ENCODE data around the gene PARD6G.

Gene PARD6G

GRCh38 chr18:80198994-80199748 lies 48.1 kb downstream of the PARD6G start:
- H2AFZ ChIP-seq (ENCODE audit: low read depth, low read length), result no peak overlapping the region

GRCh38 chr18:80198391-80198790 lies 48.9 kb downstream of the PARD6G start:
- H3K9me3 ChIP-seq (ENCODE audit: low read length), result no peaks in the 10 kb centered on the region
- H2AFZ ChIP-seq (ENCODE audit: low read depth, low read length), result no peak overlapping the region
- no peaks in the 10 kb centered on the region for H3K27me3 ChIP-seq (ENCODE audit: insufficient read depth, low read length)
- H3K36me3 ChIP-seq (ENCODE audit: insufficient read depth, low read length), result peaks cover 20% of the 10 kb centered on the region
- no peak overlapping the region for H3K4me3 ChIP-seq (ENCODE audit: low read length)
- H3K4me1 ChIP-seq (ENCODE audit: insufficient read depth, low read length), result peaks cover 15% of the 10 kb centered on the region

More at GRCh38 chr18:80198994-80199748, 48.1 kb downstream of the PARD6G start:
- Histone ChIP-seq H3K9me3 (ENCODE audit: low read length) (no peaks in the 10 kb centered on the region), H3K4me1 (ENCODE audit: insufficient read depth, low read length) (peaks cover 15% of the 10 kb centered on the region), H3K36me3 (ENCODE audit: insufficient read depth, low read length) (peaks cover 20% of the 10 kb centered on the region), H3K4me3 (ENCODE audit: low read length) (no peak overlapping the region), H3K27me3 (ENCODE audit: insufficient read depth, low read length) (no peaks in the 10 kb centered on the region)

DNA sequence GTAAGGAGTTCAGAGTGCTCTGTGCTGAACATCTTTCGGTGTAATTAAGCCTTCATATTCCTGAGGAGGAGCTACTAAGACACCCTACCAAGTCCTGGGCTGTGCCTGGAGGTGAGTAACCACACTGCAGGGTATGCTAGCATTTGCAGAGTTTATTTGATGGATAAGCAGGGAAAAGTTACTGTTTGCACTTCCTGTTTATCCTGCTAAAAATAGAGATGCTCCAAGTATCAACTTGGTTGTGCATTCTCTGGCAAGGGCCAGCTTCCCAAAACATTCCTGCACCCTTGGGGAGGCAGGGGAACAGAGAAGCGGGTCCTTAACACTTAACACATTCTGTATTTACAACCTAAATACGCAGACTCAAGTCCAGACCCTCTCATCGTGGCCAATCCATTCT lies 49.8 kb downstream of the PARD6G start:
- no peaks in the 10 kb centered on the region for H3K9me3 ChIP-seq (ENCODE audit: low read length)
- no peak overlapping the region for H2AFZ ChIP-seq (ENCODE audit: low read depth, low read length)
- H3K27me3 ChIP-seq (ENCODE audit: insufficient read depth, low read length), result no peaks in the 10 kb centered on the region
- peaks cover 25% of the 10 kb centered on the region for H3K36me3 ChIP-seq (ENCODE audit: insufficient read depth, low read length)
- H3K4me3 ChIP-seq (ENCODE audit: low read length), result no peak overlapping the region
- H3K4me1 ChIP-seq (ENCODE audit: insufficient read depth, low read length), result peaks cover 15% of the 10 kb centered on the region

DNA sequence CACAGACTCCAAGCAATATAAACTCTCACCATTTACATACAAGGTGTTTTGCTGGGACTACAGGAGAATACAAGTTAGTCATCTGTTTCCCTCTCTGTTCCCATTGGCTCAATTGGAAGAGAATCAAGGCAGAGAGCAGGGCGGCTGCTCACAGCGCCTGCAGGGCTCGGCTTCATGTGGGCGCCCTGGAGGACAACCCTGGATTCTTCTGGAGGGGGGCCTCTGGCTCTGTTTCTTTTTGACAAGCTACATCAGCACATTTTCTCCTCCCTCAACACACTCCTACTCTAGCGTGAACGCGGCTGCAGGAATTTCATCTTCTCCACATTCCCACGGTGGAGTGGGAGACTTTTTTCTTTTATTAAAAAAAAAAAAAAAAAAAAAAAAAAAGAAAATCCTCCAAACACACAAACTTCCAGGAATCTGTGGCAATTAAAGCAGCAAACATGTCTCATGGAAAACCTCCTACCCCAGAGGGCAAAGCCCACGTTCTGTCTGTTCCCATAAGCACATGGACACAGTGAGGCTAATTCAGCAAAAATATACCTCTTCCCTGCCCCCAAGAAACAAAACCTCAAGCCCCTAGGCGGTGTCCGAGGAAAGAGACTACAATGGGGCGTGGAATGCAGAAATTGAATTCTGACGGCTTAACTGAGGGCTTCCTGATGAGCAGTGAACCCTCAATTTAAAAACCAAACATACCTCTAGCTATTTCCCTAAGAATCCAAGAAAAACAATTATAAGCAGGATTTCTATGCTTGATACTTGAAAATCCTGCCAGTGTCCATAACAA lies 50.6 kb downstream of the PARD6G start:
- H3K9me3 ChIP-seq (ENCODE audit: low read length), result no peaks in the 10 kb centered on the region
- H3K4me3 ChIP-seq (ENCODE audit: low read length), result no peak overlapping the region
- no peak overlapping the region for H2AFZ ChIP-seq (ENCODE audit: low read depth, low read length)
- H3K36me3 ChIP-seq (ENCODE audit: insufficient read depth, low read length), result peaks cover 24% of the 10 kb centered on the region
- H3K4me1 ChIP-seq (ENCODE audit: insufficient read depth, low read length), result peaks cover 15% of the 10 kb centered on the region
- no peaks in the 10 kb centered on the region for H3K27me3 ChIP-seq (ENCODE audit: insufficient read depth, low read length)

- H3K36me3 ChIP-seq (ENCODE audit: insufficient read depth, low read length), result peaks cover 20% of the 10 kb centered on the region
- H2AFZ ChIP-seq (ENCODE audit: low read depth, low read length), result no peak overlapping the region
- no peaks in the 10 kb centered on the region for H3K9me3 ChIP-seq (ENCODE audit: low read length)
- peaks cover 15% of the 10 kb centered on the region for H3K4me1 ChIP-seq (ENCODE audit: insufficient read depth, low read length)
- no peak overlapping the region for H3K4me3 ChIP-seq (ENCODE audit: low read length)
- no peaks in the 10 kb centered on the region for H3K27me3 ChIP-seq (ENCODE audit: insufficient read depth, low read length)
Observed at GRCh38 chr18:80194874-80195570, 52.3 kb downstream of the PARD6G start.

GRCh38 chr18:80193701-80194100 lies 53.6 kb downstream of the PARD6G start:
- no peak overlapping the region for H3K4me3 ChIP-seq (ENCODE audit: low read length)
- H3K36me3 ChIP-seq (ENCODE audit: insufficient read depth, low read length), result peaks cover 20% of the 10 kb centered on the region
- no peak overlapping the region for H2AFZ ChIP-seq (ENCODE audit: low read depth, low read length)
- peaks cover 15% of the 10 kb centered on the region for H3K4me1 ChIP-seq (ENCODE audit: insufficient read depth, low read length)
- H3K27me3 ChIP-seq (ENCODE audit: insufficient read depth, low read length), result no peaks in the 10 kb centered on the region
- no peaks in the 10 kb centered on the region for H3K9me3 ChIP-seq (ENCODE audit: low read length)

- Histone ChIP-seq H3K27me3 (ENCODE audit: insufficient read depth, low read length) (no peaks in the 10 kb centered on the region), H3K4me3 (ENCODE audit: low read length) (no peak overlapping the region), H3K9me3 (ENCODE audit: low read length) (no peaks in the 10 kb centered on the region), H3K36me3 (ENCODE audit: insufficient read depth, low read length) (peaks cover 20% of the 10 kb centered on the region), H3K4me1 (ENCODE audit: insufficient read depth, low read length) (peaks cover 15% of the 10 kb centered on the region), H2AFZ (ENCODE audit: low read depth, low read length) (no peak overlapping the region)
Observed at GRCh38 chr18:80192653-80193385, 54.5 kb downstream of the PARD6G start.

DNA sequence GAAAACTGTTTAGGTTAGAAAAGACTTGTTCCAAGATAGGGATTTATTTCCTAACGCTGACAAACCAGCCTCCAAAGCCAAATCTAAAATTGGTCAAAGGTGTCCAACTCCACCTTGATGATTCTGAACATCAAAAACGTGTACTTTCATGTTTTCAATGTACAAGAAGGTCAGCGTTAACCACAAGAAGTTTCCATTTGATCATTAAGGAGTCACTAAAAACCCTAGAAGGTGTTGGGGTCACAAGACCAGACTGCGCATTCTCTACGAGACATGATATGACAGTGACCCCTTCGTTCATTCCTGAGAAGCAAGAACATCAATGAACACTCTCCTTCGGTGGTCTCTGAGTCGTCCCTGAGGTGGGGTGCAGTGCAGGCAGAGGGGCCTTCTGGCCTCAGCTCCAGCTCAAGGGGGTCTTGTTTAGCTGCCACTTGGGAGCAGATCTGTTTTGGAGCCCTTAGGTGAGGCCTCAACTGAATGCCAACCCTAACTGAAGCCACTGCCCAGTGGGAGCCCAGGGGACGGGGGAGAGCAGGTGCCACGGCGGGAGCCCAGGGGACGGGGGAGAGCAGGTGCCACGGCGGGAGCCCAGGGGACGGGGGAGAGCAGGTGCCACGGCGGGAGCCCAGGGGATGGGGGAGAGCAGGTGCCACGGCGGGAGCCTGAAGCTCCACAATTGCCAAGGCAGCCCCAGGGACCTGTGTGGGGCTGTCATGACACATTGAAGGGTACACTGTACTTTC lies 55.2 kb downstream of the PARD6G start:
- Histone ChIP-seq H2AFZ (ENCODE audit: low read depth, low read length) (no peak overlapping the region), H3K27me3 (ENCODE audit: insufficient read depth, low read length) (no peaks in the 10 kb centered on the region), H3K9me3 (ENCODE audit: low read length) (no peaks in the 10 kb centered on the region), H3K4me3 (ENCODE audit: low read length) (no peak overlapping the region), H3K4me1 (ENCODE audit: insufficient read depth, low read length) (peaks cover 10% of the 10 kb centered on the region), H3K36me3 (ENCODE audit: insufficient read depth, low read length) (peaks cover 20% of the 10 kb centered on the region)

DNA sequence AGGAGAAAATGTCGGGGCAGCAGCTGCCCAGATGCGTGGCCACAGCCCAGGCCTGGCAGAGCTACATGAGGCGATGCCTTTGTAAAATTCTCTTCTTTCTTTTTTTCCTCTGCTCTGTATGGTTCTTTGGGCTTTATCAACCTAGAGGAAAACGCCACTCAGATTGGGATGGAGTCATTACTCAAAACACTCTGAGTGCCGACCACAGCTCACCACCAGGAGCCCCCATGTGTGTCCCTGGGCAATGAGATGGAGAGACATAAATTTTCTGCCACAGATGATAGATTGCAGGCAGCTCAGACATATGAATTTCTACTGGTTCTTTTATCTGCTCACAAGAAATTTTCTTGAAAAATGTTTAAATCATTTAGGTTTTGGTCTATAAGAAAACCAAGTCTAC lies 56.0 kb downstream of the PARD6G start:
- Histone ChIP-seq H3K9me3 (ENCODE audit: low read length) (no peaks in the 10 kb centered on the region), H2AFZ (ENCODE audit: low read depth, low read length) (no peak overlapping the region), H3K4me1 (ENCODE audit: insufficient read depth, low read length) (peaks cover 2% of the 10 kb centered on the region), H3K27me3 (ENCODE audit: insufficient read depth, low read length) (no peaks in the 10 kb centered on the region), H3K4me3 (ENCODE audit: low read length) (no peak overlapping the region), H3K36me3 (ENCODE audit: insufficient read depth, low read length) (peaks cover 20% of the 10 kb centered on the region)

- Histone ChIP-seq H3K4me3 (ENCODE audit: low read length) (no peak overlapping the region), H3K9me3 (ENCODE audit: low read length) (no peaks in the 10 kb centered on the region), H3K4me1 (ENCODE audit: insufficient read depth, low read length) (no peaks in the 10 kb centered on the region), H3K36me3 (ENCODE audit: insufficient read depth, low read length) (peaks cover 20% of the 10 kb centered on the region), H3K27me3 (ENCODE audit: insufficient read depth, low read length) (no peaks in the 10 kb centered on the region), H2AFZ (ENCODE audit: low read depth, low read length) (no peak overlapping the region)
Observed at GRCh38 chr18:80190311-80190710, 57.0 kb downstream of the PARD6G start.

DNA sequence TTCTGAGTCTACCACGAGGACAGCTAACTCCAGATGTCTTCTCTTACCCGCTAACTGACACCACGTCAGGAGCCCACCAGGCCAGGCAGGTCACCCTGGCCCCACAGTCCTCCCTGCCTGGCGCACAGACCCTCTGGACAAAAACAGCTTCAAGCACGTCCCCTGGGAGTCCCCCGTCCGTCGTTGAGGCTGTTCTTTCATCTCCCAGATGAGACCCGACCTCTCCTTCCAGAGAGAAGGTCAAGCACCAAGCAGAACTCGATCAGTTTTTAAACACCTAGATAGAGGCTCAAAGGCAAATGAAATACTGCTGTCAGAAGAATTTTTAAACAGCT lies 57.8 kb downstream of the PARD6G start:
- no peak overlapping the region for H3K4me3 ChIP-seq (ENCODE audit: low read length)
- H3K9me3 ChIP-seq (ENCODE audit: low read length), result no peaks in the 10 kb centered on the region
- H3K27me3 ChIP-seq (ENCODE audit: insufficient read depth, low read length), result no peaks in the 10 kb centered on the region
- H3K4me1 ChIP-seq (ENCODE audit: insufficient read depth, low read length), result no peaks in the 10 kb centered on the region
- H3K36me3 ChIP-seq (ENCODE audit: insufficient read depth, low read length), result peaks cover 18% of the 10 kb centered on the region
- no peak overlapping the region for H2AFZ ChIP-seq (ENCODE audit: low read depth, low read length)

All from neuron (in vitro differentiated cells).